ENCODE measurements around the gene NLGN2. TPM values are rescaled to one million over a fixed set of nuclear protein-coding genes. Genes with fewer than 3 reads are reported as not detected.

The NLGN2 gene
- total RNA-seq, 1 experiment from 2014 or later: 70.2 TPM

DNA sequence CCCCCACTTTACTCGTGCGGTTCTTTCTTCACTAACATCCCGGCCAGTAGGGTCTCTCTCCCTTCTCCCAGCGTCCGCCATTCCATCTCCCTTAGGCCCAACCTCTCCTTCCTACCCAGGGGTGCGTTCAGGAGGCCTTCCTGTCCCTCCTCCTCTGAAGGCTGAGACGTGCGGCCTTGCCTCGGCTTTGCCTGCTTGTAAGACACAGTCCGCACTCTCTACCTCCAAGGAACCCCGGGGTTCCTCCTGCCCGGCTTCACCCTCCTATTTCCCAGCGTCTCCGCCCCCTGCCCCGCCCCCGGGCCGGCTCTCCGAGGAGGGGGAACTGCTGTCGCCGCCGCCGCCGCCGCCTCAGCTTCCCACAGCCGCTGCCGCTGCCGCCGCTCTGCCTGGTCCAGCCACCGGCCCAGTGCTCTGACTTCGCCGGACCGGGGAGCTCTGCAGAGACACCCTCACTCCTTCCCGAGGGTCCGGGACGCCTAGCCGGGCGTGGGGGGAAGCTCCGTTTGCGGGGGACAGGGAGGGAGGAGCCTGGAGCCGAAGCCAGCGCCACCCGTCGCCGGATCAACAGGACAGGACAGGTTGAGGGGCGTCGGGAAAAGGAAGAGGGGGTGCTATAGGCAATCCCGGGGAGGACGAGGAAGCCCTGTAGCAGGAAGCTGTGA lies 30.4 kb downstream of the NLGN2 start:
- Histone ChIP-seq H3K18ac (ENCODE audit: insufficient read length, low read depth, low read length) (no peak overlapping the region), H3K4me1 (ENCODE audit: insufficient read depth, low read length) (no peaks in the 10 kb centered on the region; the same call in 1 of the 2 replicates), H2BK12ac (ENCODE audit: insufficient read length, low read depth, low read length) (no peak overlapping the region), H3K56ac (ENCODE audit: insufficient read length, low read depth, low read length) (no peak overlapping the region), H3K27me3 (ENCODE audit: insufficient read depth, low read length) (peaks cover 7% of the 10 kb centered on the region), H2AFZ (ENCODE audit: low read length) (no peak overlapping the region), H4K8ac (replicated peaks; ENCODE audit: insufficient read length, low read depth, low read length) (no peak overlapping the region), H2BK20ac (ENCODE audit: low read depth, low read length, poor library complexity, severe bottlenecking) (no peak overlapping the region), H3K9me3 (ENCODE audit: control insufficient read depth, low read depth, low read length) (no peaks in the 10 kb centered on the region), H2BK120ac (ENCODE audit: low read depth, low read length, poor library complexity, severe bottlenecking) (no peak overlapping the region), H2BK15ac (ENCODE audit: low read depth, low read length) (no peak overlapping the region; the same call in 1 of the 2 replicates), H4K5ac (ENCODE audit: insufficient read length, low read depth, low read length) (no peak overlapping the region), H3K14ac (ENCODE audit: insufficient read depth, low read length) (peak overlapping the region; percentile 1; the same call in 1 of the 2 replicates), H3K9ac (ENCODE audit: extremely low read depth, insufficient read length, low read length) (no peak overlapping the region), H2BK5ac (ENCODE audit: insufficient read length, low read length) (no peak overlapping the region), H4K20me1 (ENCODE audit: control insufficient read depth, insufficient read depth, insufficient read length) (no peaks in the 10 kb centered on the region), H3K27ac (ENCODE audit: insufficient read length, low read depth, low read length) (no peak overlapping the region), H3K23ac (ENCODE audit: insufficient read length, low read depth, low read length) (no peak overlapping the region), H2AK5ac (ENCODE audit: insufficient read length, low read length) (no peak overlapping the region), H3K4ac (ENCODE audit: low read depth, low read length) (no peak overlapping the region), H4K91ac (ENCODE audit: insufficient read length, low read depth, low read length) (no peak overlapping the region), H3K79me1 (ENCODE audit: insufficient read depth, low read depth, low read length, poor library complexity, severe bottlenecking) (no peaks in the 10 kb centered on the region), H3T11ph (ENCODE audit: low read length) (no peak overlapping the region), H3K23me2 (ENCODE audit: insufficient read length, low read depth, low read length, poor library complexity, severe bottlenecking) (peaks cover 33% of the 10 kb centered on the region), H3K79me2 (ENCODE audit: insufficient read depth, low read length) (no peaks in the 10 kb centered on the region), H3K4me2 (ENCODE audit: insufficient read depth, insufficient read length, low read length) (peak overlapping the region; percentile 60)
- peak overlapping the region; percentile 91 to 93 for H3K4me3 Mint-ChIP-seq
- no peaks in the 10 kb centered on the region for H3K9me3 Mint-ChIP-seq
- TF ChIP-seq, protein P1, sequence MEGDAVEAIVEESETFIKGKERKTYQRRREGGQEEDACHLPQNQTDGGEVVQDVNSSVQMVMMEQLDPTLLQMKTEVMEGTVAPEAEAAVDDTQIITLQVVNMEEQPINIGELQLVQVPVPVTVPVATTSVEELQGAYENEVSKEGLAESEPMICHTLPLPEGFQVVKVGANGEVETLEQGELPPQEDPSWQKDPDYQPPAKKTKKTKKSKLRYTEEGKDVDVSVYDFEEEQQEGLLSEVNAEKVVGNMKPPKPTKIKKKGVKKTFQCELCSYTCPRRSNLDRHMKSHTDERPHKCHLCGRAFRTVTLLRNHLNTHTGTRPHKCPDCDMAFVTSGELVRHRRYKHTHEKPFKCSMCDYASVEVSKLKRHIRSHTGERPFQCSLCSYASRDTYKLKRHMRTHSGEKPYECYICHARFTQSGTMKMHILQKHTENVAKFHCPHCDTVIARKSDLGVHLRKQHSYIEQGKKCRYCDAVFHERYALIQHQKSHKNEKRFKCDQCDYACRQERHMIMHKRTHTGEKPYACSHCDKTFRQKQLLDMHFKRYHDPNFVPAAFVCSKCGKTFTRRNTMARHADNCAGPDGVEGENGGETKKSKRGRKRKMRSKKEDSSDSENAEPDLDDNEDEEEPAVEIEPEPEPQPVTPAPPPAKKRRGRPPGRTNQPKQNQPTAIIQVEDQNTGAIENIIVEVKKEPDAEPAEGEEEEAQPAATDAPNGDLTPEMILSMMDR (conservative IDR thresholded peaks at IDR 0.05): no peak
- peak overlapping the region; percentile 75 to 96 (median 94) for H3K27ac Mint-ChIP-seq
- H3K27me3 Mint-ChIP-seq (ENCODE audit: low read depth): peaks cover 29% of the 10 kb centered on the region
- peaks cover 0 to 8% (median 1%) of the 10 kb centered on the region in 3 experiments; a peak in 2 of 7 replicates for H3K36me3 Mint-ChIP-seq (ENCODE audit: insufficient read depth in 1 of 3, low read depth in 3 of 3)
- peaks cover 32 to 37% of the 10 kb centered on the region in 2 experiments for H3K4me1 Mint-ChIP-seq
- no CpG with 5 or more reads among the region's 48 CpGs for WGBS (ENCODE audit: extremely low coverage, insufficient read length, low lambda C conversion rate)
- DNase-seq: peak; percentile 90
